NCI-H2196 treated with DMSO at 0.1 percent for 48 hours (cell line): Measurements from ENCODE around the gene LGALS7.
"Not testable (repeated sequence)": the region's sequence is repeated elsewhere in the genome, so short reads cannot be mapped to it uniquely, and the experiment has no call there.

Experiments used
- DNase-seq: peaks from one replicate; lab custom pipeline; 2025; ENCODE audit not compliant: unreplicated experiment; lab: John Stamatoyannopoulos, UW

LGALS7 gene

GRCh38 chr19:38800577-38801347 is 27.4 kb upstream of the LGALS7 start:
- no peak for DNase-seq

DNA sequence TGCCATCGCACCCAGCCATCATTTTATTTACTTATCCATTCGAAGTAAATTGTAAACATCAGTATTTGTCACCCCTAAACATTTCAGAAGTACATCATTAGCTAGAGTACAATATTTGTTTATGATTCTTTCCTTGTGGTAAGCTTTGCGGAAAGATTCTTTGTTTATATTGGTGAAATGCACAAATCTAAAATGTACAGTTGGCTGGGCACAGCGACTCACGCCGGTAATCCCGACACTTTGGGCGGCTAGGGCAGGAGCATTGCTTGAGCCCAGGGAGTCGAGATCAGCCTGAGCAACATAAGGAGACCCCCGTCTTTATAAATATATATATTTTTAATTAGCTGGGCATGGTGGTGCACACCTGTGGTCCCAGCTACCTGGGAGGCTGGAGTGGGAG is 25.8 kb upstream of the LGALS7 start:
- DNase-seq, result no peak

GRCh38 chr19:38797781-38798180 is 24.5 kb upstream of the LGALS7 start:
- not testable (repeated sequence) for DNase-seq

- no peak for DNase-seq
These were observed 22.8 kb upstream of the LGALS7 start for GRCh38 chr19:38796154-38796553.

- no peak for DNase-seq
These were observed 22.2 kb upstream of the LGALS7 start for GRCh38 chr19:38795549-38795948.

GRCh38 chr19:38793671-38794070 is 20.4 kb upstream of the LGALS7 start:
- no peak for DNase-seq

- DNase-seq, result no peak
These were observed 19.9 kb upstream of the LGALS7 start for GRCh38 chr19:38793177-38793576.

DNA sequence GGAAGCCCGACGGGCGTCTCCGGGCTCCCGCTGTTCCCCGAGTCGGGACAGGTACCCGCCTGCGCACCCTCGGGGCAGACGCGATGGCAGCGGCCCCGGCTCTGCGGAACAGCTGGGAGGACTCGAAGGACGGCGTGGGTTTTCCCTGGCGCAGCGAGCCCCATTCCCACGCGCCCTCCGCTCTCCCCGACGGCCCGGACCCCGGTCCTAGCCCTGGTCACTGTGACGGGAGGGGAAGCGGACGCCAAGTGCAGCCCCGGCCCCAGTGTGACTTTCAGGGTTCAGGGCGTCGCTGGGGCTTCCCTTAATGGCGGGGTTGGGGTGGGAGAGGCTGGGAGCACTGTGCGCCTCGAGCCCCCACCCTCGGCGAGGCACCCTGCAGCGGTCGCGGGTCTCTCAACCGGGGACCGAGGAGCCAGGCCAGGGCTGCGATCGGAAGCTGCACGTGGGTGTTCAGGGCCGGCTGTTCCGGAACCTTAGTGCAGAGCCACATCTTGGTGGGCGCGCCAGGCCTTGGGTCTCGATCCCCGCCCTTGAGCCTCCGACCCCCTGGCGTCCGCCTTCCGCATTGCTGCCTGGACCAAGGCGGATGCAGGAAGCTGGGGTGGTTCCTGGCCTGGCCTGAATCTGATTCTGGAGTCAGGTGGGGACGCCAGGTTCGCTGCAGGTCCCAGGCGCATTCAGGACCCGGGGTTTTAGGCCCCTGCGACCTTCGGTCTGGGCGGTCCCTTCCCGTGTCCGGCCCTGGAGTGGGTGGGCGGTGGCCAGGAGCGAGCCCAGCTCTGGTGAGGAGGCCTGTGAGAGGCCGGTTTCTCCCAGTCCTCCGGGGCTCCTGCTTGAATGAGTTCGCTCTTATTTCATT is 19.2 kb upstream of the LGALS7 start:
- DNase-seq, result no peak

DNA sequence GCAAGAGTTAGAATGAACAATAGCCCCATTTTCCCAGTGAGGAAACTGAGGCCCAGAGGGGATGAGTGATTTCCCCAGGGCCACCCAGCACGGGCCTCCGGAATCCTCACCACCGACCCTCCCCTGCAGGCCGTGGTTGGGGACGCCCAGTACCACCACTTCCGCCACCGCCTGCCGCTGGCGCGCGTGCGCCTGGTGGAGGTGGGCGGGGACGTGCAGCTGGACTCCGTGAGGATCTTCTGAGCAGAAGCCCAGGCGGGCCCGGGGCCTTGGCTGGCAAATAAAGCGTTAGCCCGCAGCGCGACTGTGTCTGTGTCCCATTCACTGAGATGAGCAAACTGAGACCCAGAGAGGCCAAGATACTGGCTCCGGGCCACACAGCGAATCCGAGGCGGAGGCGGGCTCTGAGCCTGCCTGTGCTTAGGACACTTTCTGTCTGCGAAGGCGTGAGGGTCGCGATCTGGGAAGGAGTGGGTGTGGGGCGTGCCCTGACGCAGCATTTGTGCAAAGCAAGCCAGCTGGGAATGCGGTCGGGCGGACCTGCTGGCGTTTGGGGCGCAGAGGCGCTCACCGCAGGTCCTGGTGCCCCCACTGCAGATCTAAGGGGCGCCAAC is 18.2 kb upstream of the LGALS7 start:
- DNase-seq, result not testable (repeated sequence)

DNA sequence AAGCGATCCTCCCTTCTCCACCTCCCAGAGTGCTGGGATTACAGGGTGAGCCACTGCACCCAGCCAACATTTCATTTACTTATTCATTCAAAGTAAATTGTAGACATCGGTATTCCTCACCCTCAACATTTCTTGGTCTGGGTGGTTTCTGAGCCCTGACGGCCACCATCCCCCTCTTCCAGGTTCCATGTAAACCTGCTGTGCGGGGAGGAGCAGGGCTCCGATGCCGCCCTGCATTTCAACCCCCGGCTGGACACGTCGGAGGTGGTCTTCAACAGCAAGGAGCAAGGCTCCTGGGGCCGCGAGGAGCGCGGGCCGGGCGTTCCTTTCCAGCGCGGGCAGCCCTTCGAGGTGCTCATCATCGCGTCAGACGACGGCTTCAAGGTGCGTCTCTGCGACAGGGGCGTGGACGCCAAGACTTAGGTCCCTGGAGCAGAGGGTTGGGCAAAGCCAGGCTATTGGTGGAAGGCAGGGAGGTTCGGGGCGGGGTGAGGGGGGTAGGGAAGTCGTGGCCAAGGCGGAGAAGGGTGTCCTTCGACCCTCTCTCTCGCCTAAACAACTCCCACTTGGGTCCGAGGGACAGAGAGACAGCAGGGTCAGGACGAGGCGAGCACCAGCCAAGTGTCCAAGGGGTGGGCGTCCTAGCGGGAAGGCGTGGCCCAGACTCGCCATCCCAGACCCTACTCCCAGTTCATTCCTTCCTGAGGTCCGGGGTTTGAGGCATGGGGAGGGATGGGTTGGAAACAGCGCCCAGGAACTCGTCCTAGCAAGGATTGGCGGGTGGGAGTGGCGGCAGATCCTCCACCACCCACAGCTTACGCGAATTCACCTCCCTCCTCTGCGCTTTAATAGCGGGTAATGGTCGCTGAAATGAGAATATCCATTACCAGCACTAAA is 17.4 kb upstream of the LGALS7 start:
- DNase-seq, result not testable (repeated sequence)

GRCh38 chr19:38788478-38789243 is 15.3 kb upstream of the LGALS7 start, which contains the start of gene LGALS7B:
TSS of gene LGALS7B (plus strand) at chr19:38789200. CDS start at chr19:38789227, 27 bp downstream.
- no peak for DNase-seq

DNA sequence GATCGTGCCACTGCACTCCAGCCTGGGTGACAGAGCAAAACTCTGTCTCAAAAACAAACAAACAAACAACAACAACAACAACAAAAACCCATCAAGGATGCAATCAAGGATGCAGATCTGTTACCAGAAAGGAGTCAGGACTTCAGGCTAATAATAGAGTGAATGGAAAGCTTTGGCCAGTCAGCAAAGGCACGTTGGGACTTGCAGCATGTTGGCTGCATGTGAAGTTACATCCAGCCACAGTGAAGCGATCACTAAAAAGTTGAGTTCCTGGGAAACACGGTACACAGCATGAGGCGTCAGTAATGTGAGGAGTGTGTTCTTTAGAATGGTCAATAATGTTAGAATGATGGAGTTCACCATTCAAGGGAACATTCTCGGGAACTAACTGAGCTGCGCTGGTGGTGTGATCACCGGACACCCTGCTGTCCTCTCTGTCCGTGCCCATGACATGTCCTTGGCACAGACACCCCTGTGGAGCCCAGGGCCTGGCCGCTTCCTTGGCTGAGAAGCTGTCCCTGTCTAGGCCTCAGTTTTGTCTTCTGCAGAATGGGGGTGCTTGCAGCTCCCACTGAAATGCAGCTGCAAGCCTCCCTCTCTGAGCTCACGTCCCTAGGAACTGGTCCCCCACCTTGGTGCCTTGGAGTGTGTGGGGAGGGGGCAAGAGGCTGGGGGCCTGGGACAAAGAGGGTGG is 13.4 kb upstream of the LGALS7 start:
- DNase-seq, result no peak

GRCh38 chr19:38786061-38786460 is 12.7 kb upstream of the LGALS7 start:
- DNase-seq, result not testable (repeated sequence)

DNA sequence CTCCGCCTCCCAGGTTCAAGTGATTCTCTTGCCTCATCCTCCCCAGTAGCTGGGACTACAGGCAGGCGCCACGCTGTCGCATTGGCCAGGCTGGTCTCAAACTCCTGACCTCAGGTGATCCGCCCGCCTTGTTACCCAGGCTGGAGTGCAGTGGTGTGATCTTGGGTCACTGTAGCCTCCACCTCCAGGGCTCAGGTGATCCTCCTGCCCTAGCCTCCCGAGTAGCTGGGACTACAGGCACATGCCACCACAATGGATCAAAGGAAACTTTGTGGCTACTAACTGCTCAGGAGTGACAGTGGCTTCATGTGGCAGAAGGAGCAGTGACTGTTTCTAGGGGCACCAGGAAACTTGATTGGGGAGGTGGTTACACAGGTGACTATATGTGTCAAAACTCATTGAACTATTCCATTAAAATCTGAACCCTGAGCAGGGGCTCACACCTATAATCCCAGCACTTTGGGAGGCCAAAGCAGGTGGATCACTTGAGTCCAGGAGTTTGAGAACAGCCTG is 11.9 kb upstream of the LGALS7 start:
- no peak for DNase-seq

DNA sequence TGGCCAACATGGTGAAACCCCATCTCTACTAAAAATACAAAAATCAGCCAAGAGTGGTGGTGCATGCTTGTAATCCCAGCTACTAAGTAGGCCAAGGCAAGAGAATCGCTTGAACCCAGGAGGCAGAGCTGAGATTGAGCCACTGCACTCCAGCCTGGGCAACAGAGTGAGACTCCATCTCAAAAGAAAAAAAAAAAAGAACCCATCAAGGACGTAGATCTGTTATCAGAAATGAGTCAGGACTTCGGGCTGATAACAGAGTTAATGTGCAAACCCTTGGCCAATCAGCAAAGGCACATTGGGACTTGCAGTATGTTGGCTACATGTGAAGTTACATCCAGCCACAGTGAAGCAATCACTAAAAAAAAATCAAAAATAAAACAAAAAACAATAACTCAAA is 10.9 kb upstream of the LGALS7 start:
- DNase-seq, result no peak

GRCh38 chr19:38782212-38782611 is 8.9 kb upstream of the LGALS7 start:
- DNase-seq, result not testable (repeated sequence)

- no peak for DNase-seq
These were observed 7.7 kb upstream of the LGALS7 start for GRCh38 chr19:38781058-38781457.

- no peak for DNase-seq
These were observed 7.1 kb upstream of the LGALS7 start for GRCh38 chr19:38780443-38780842.

GRCh38 chr19:38778733-38779132 is 5.4 kb upstream of the LGALS7 start:
- no peak for DNase-seq
